Measurements from ENCODE around the gene ABCC9. TPM values are rescaled to one million over a fixed set of nuclear protein-coding genes. Genes with fewer than 3 reads are reported as not detected.
A peak's percentile ranks its signal among the peaks of the same experiment; 100 is the strongest.

ABCC9 gene
- total RNA-seq, 2 donors from 2014 or later: 25.0 to 52.8 TPM

- TF ChIP-seq, protein P1, sequence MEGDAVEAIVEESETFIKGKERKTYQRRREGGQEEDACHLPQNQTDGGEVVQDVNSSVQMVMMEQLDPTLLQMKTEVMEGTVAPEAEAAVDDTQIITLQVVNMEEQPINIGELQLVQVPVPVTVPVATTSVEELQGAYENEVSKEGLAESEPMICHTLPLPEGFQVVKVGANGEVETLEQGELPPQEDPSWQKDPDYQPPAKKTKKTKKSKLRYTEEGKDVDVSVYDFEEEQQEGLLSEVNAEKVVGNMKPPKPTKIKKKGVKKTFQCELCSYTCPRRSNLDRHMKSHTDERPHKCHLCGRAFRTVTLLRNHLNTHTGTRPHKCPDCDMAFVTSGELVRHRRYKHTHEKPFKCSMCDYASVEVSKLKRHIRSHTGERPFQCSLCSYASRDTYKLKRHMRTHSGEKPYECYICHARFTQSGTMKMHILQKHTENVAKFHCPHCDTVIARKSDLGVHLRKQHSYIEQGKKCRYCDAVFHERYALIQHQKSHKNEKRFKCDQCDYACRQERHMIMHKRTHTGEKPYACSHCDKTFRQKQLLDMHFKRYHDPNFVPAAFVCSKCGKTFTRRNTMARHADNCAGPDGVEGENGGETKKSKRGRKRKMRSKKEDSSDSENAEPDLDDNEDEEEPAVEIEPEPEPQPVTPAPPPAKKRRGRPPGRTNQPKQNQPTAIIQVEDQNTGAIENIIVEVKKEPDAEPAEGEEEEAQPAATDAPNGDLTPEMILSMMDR (IDR thresholded peaks at IDR 0.05): no peak
- Histone ChIP-seq H3K27ac (peak overlapping the region; percentile 87 to 91), H3K9me3 (no peaks in the 10 kb centered on the region), H3K27me3 (no peaks in the 10 kb centered on the region), H3K36me3 (no peaks in the 10 kb centered on the region), H3K4me1 (peaks cover 0 to 16% of the 10 kb centered on the region in 2 donors), H3K4me3 (no peak overlapping the region)
- DNase-seq (ENCODE audit: low spot score): no peak
These were observed 165.1 kb downstream of the ABCC9 start for GRCh38 chr12:21776175-21776574.

- Histone ChIP-seq H3K4me1 (peaks cover 0 to 16% of the 10 kb centered on the region in 2 donors), H3K36me3 (no peaks in the 10 kb centered on the region), H3K9me3 (no peaks in the 10 kb centered on the region), H3K27ac (peak overlapping the region; percentile 87 to 91), H3K27me3 (no peaks in the 10 kb centered on the region), H3K4me3 (peak overlapping the region; percentile 59 to 72)
- TF ChIP-seq, protein P1 (IDR thresholded peaks at IDR 0.05): no peak
- DNase-seq (ENCODE audit: low spot score): no peak
These were observed 165.9 kb downstream of the ABCC9 start for GRCh38 chr12:21775133-21775820.

DNA sequence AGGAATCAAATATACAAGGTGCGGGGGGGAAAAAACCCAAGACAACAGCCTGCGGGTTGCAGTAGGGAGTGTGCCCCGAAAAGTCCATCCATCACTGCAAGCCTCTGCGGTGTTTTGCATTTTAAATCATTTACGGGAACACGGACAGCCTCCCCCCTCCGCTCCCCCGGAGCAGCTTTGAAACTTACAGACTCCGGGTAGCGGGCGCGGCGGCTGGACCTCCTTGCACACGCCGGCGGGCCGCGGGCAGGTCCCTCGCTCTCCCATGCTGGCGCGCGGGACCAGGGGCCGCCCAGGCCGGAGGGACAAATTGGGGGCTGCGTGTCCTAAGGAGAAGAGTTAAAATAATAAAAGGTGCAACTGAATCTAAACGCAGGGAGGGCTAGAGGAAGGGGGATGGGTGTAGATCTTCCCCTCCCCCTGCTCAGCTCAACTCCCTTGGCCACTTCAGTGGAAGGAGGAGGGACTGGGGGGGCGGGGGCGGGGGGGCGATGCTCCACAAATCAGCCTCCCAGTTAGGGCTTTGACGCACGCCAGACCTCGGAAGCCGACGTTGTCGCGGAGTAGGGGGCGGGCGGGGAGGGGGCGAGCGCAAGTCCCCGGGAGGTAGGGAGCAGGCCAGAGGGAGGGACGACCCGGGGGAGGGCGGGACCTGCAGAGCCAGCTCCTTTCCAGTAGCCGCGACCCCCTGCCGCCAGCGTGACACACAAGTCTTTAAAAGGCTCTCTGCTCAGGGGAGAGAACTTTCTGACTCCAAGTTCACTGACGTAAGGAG lies 166.7 kb downstream of the ABCC9 start, which contains the start of gene KCNJ8:
KCNJ8 (minus strand) TSS at position 349 of the 775 bp plus-strand sequence. CDS start 1,090 bp downstream, outside the sequence.
- peak within 1 kb of the TSS; percentile 87 to 91 for H3K27ac ChIP-seq
- no peaks in the 10 kb centered on the region for H3K27me3 ChIP-seq
- H3K4me3 ChIP-seq: peak within 1 kb of the TSS; percentile 59 to 72
- peak; percentile 83 for DNase-seq (ENCODE audit: low spot score)
- no peaks in the 10 kb centered on the region for H3K9me3 ChIP-seq
- TF ChIP-seq, protein P1 (IDR thresholded peaks at IDR 0.05): no peak
- H3K36me3 ChIP-seq: no peaks in the 10 kb centered on the region
- H3K4me1 ChIP-seq: peaks cover 0 to 16% of the 10 kb centered on the region in 2 donors

DNA sequence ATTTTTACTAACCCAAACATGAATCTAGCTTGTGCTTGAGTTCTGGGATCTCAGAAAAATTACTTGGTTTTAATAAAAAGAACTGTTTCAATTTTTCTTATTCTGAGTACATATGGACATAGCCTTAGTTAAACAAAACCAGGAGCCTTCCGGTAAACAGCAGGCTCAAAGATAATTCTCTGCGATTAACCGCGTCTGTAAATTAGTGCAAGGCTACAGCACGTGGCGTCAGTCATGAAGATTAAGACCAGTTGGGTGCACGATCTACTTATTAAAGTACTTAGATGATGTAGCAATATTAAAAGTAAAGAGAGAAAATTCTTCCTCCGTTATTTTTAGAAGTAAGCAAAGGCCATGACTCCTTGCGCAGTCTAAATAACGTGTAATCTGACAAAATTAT lies 167.4 kb downstream of the ABCC9 start:
- Histone ChIP-seq H3K36me3 (no peaks in the 10 kb centered on the region), H3K4me3 (peak overlapping the region; percentile 59 to 72), H3K27ac (peak overlapping the region; percentile 87 to 91), H3K4me1 (peaks cover 0 to 16% of the 10 kb centered on the region in 2 donors), H3K27me3 (no peaks in the 10 kb centered on the region), H3K9me3 (no peaks in the 10 kb centered on the region)
- no peak for DNase-seq (ENCODE audit: low spot score)
- TF ChIP-seq, protein P1 (IDR thresholded peaks at IDR 0.05): no peak

DNA sequence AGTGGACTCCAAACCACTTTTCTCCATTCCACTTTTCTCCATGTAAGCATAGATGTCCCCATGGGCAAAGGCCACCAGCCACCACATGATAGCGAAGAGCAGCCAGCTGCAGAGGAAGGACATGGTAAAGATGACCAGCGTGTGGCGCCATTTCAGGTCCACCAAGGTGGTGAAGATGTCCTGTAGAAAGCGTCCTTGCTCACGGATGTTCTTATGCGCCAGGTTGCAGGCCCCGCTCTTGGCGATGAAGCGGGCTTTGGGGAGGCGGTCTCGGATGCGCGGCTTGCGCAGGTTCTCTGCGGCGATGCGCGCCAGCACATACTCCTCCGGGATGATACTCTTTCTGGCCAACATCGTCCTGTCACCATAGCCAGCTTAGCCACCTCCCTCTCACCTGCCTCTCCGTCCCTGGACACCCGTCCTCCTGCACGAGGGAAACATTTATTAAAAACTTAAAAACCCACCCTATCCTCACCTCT lies 167.9 kb downstream of the ABCC9 start:
- Histone ChIP-seq H3K4me3 (peak overlapping the region; percentile 59 to 72), H3K27me3 (no peaks in the 10 kb centered on the region), H3K36me3 (no peaks in the 10 kb centered on the region), H3K4me1 (peaks cover 0 to 16% of the 10 kb centered on the region in 2 donors), H3K9me3 (no peaks in the 10 kb centered on the region), H3K27ac (peak overlapping the region; percentile 87 to 91)
- TF ChIP-seq, protein P1 (IDR thresholded peaks at IDR 0.05): peak in 1 of 2 donors; percentile 64
- DNase-seq (ENCODE audit: low spot score): peak; percentile 74
